ENCODE measurements around the gene MUC6.

Gene MUC6

GRCh38 chr11:1044160-1044559, 7.6 kb upstream of the MUC6 start:
- ChIA-PET CTCF (no interaction called here), POLR2A (no interaction called here)
- no peak for TF ChIP-seq ELF4 (IDR thresholded peaks at IDR 0.05)
- no peak for TF ChIP-seq FOXA1 (IDR thresholded peaks at IDR 0.05)
- no peak for TF ChIP-seq SP1 (IDR thresholded peaks at IDR 0.05)
- no peak for TF ChIP-seq PKNOX1 (IDR thresholded peaks at IDR 0.05)
- TF ChIP-seq HDGF (IDR thresholded peaks at IDR 0.05; ENCODE audit: borderline replicate concordance), result no peak
- no peak for TF ChIP-seq ZNF384 (IDR thresholded peaks at IDR 0.05)
- TF ChIP-seq ARNT (IDR thresholded peaks at IDR 0.05), result no peak
- TF ChIP-seq LEF1 (IDR thresholded peaks at IDR 0.05; ENCODE audit: borderline replicate concordance), result no peak
- TF ChIP-seq NFRKB (IDR thresholded peaks at IDR 0.05), result no peak
- DNase-seq (ENCODE audit: extremely low spot score), result no peak

GRCh38 chr11:1043563-1044096, 7.1 kb upstream of the MUC6 start:
- POLR2A ChIA-PET, result no interaction called here
- no peak for TF ChIP-seq FOXA1 (IDR thresholded peaks at IDR 0.05)
- no peak for TF ChIP-seq SP1 (IDR thresholded peaks at IDR 0.05)
- TF ChIP-seq LEF1 (IDR thresholded peaks at IDR 0.05; ENCODE audit: borderline replicate concordance), result no peak
- no peak for TF ChIP-seq SUZ12 (IDR thresholded peaks at IDR 0.05)
- TF ChIP-seq BHLHE40 (IDR thresholded peaks at IDR 0.05; ENCODE audit: borderline replicate concordance), result no peak
- no peak for TF ChIP-seq FOXK2 (IDR thresholded peaks at IDR 0.05)
- TF ChIP-seq PKNOX1 (IDR thresholded peaks at IDR 0.05), result no peak
- TF ChIP-seq CTBP1 (IDR thresholded peaks at IDR 0.05; ENCODE audit: borderline replicate concordance), result no peak
- TF ChIP-seq ELF4 (IDR thresholded peaks at IDR 0.05), result no peak
- TF ChIP-seq L3MBTL2 (conservative IDR thresholded peaks at IDR 0.05), result no peak
- TF ChIP-seq ARNT (IDR thresholded peaks at IDR 0.05), result no peak
- no peak for TF ChIP-seq FOXM1 (IDR thresholded peaks at IDR 0.05; ENCODE audit: borderline replicate concordance)
- no peak for TF ChIP-seq HDGF (IDR thresholded peaks at IDR 0.05; ENCODE audit: borderline replicate concordance)
- TF ChIP-seq TARDBP (IDR thresholded peaks at IDR 0.05), result no peak
- TF ChIP-seq NFRKB (IDR thresholded peaks at IDR 0.05), result no peak
- no peak for TF ChIP-seq ZNF384 (IDR thresholded peaks at IDR 0.05)
- CTCF ChIA-PET, result no interaction called here
- no peak for DNase-seq (ENCODE audit: extremely low spot score)

- no peak for DNase-seq (ENCODE audit: extremely low spot score)
- TF ChIP-seq FOXK2 (IDR thresholded peaks at IDR 0.05) (no peak), BHLHE40 (IDR thresholded peaks at IDR 0.05; ENCODE audit: borderline replicate concordance) (no peak), ZNF384 (IDR thresholded peaks at IDR 0.05) (no peak), PKNOX1 (IDR thresholded peaks at IDR 0.05) (no peak), NFRKB (IDR thresholded peaks at IDR 0.05) (no peak), SUZ12 (IDR thresholded peaks at IDR 0.05) (no peak), FOXA1 (IDR thresholded peaks at IDR 0.05) (no peak), ARNT (IDR thresholded peaks at IDR 0.05) (no peak), HDGF (IDR thresholded peaks at IDR 0.05; ENCODE audit: borderline replicate concordance) (no peak), LEF1 (IDR thresholded peaks at IDR 0.05; ENCODE audit: borderline replicate concordance) (no peak), TARDBP (IDR thresholded peaks at IDR 0.05) (no peak), SP1 (IDR thresholded peaks at IDR 0.05) (no peak), ELF4 (IDR thresholded peaks at IDR 0.05) (no peak), L3MBTL2 (conservative IDR thresholded peaks at IDR 0.05) (no peak)
- POLR2A ChIA-PET, result interaction anchor here (1.1 kb wide), 1 partner anchor 132 kb away, joined by 3 read pairs; no protein-coding TSS in a partner anchor
- CTCF ChIA-PET, result no interaction called here
Measured at GRCh38 chr11:1042626-1043562, 6.4 kb upstream of the MUC6 start.

- ChIA-PET CTCF (interaction anchor here (0.9 kb wide), 1 partner anchor 9 kb away, joined by 3 read pairs; no protein-coding TSS in a partner anchor), POLR2A (interaction anchor here (1.1 kb wide), 1 partner anchor 131 kb away, joined by 3 read pairs; no protein-coding TSS in a partner anchor)
- no peak for TF ChIP-seq NFRKB (IDR thresholded peaks at IDR 0.05)
- no peak for TF ChIP-seq FOXA1 (IDR thresholded peaks at IDR 0.05)
- no peak for TF ChIP-seq SP1 (IDR thresholded peaks at IDR 0.05)
- TF ChIP-seq CTBP1 (IDR thresholded peaks at IDR 0.05; ENCODE audit: borderline replicate concordance), result no peak
- TF ChIP-seq ARNT (IDR thresholded peaks at IDR 0.05), result no peak
- no peak for TF ChIP-seq SUZ12 (IDR thresholded peaks at IDR 0.05)
- TF ChIP-seq L3MBTL2 (conservative IDR thresholded peaks at IDR 0.05), result no peak
- no peak for TF ChIP-seq TARDBP (IDR thresholded peaks at IDR 0.05)
- no peak for TF ChIP-seq HDGF (IDR thresholded peaks at IDR 0.05; ENCODE audit: borderline replicate concordance)
- TF ChIP-seq LEF1 (IDR thresholded peaks at IDR 0.05; ENCODE audit: borderline replicate concordance), result no peak
- TF ChIP-seq FOXM1 (IDR thresholded peaks at IDR 0.05; ENCODE audit: borderline replicate concordance), result no peak
- no peak for TF ChIP-seq BHLHE40 (IDR thresholded peaks at IDR 0.05; ENCODE audit: borderline replicate concordance)
- TF ChIP-seq ZNF384 (IDR thresholded peaks at IDR 0.05), result no peak
- no peak for TF ChIP-seq ELF4 (IDR thresholded peaks at IDR 0.05)
- TF ChIP-seq FOXK2 (IDR thresholded peaks at IDR 0.05), result no peak
- no peak for TF ChIP-seq PKNOX1 (IDR thresholded peaks at IDR 0.05)
- DNase-seq (ENCODE audit: extremely low spot score), result no peak
Measured at GRCh38 chr11:1041936-1042608, 5.6 kb upstream of the MUC6 start.

Data from HEK293T (cell line).